ENCODE results near the gene SLC48A1. TPM values are rescaled to one million over a fixed set of nuclear protein-coding genes. Genes with fewer than 3 reads are reported as not detected.

The SLC48A1 gene
- total RNA-seq, 3 donors from 2014 or later (not counting 1 experiment from before 2014, with no cell fraction given) = 2.0 to 4.4 (median 3.4) TPM

- Histone ChIP-seq H3K36me3 (ENCODE audit: control insufficient read depth, insufficient read depth, low read length) (no peaks in the 10 kb centered on the region), H3K4me1 (ENCODE audit: control insufficient read depth, insufficient read depth, low read length) (peaks cover 12% of the 10 kb centered on the region), H3K9me3 (ENCODE audit: control insufficient read depth, insufficient read depth, low read length) (no peaks in the 10 kb centered on the region), H3K27ac (ENCODE audit: low read length) (no peak overlapping the region), H3K27me3 (ENCODE audit: control insufficient read depth, insufficient read depth, low read length) (no peaks in the 10 kb centered on the region), H3K4me3 (ENCODE audit: low read length) (no peak overlapping the region)
- DNase-seq = no peak
- Mint-ChIP-seq H3K27ac (no peak overlapping the region), H3K27me3 (ENCODE audit: low read depth in 2 of 2) (peaks cover 0 to 5% of the 10 kb centered on the region in 2 donors), H3K4me3 (no peak overlapping the region), H3K36me3 (no peaks in the 10 kb centered on the region), H3K4me1 (peaks cover 0 to 2% of the 10 kb centered on the region in 2 donors), H3K9me3 (no peaks in the 10 kb centered on the region)
- TF ChIP-seq CTCF (IDR thresholded peaks at IDR 0.05) = no peak
- ATAC-seq = no peak
- WGBS (ENCODE audit: insufficient coverage) = 92% methylated on average over 10 of the region's 10 CpGs
- intact Hi-C loops (cut with micrococcal nuclease) = no loop called here
Observed at GRCh38 chr12:47750229-47750798, 22.7 kb upstream of the SLC48A1 start.

- no peak for TF ChIP-seq CTCF (IDR thresholded peaks at IDR 0.05)
- Histone ChIP-seq H3K4me1 (ENCODE audit: control insufficient read depth, insufficient read depth, low read length) (peaks cover 17% of the 10 kb centered on the region), H3K36me3 (ENCODE audit: control insufficient read depth, insufficient read depth, low read length) (no peaks in the 10 kb centered on the region), H3K4me3 (ENCODE audit: low read length) (no peak overlapping the region), H3K9me3 (ENCODE audit: control insufficient read depth, insufficient read depth, low read length) (no peaks in the 10 kb centered on the region), H3K27ac (ENCODE audit: low read length) (no peak overlapping the region), H3K27me3 (ENCODE audit: control insufficient read depth, insufficient read depth, low read length) (no peaks in the 10 kb centered on the region)
- peaks cover 0 to 5% of the 10 kb centered on the region in 2 donors for H3K27me3 Mint-ChIP-seq (ENCODE audit: low read depth in 2 of 2)
- H3K4me3 Mint-ChIP-seq = no peak overlapping the region
- H3K27ac Mint-ChIP-seq = no peak overlapping the region
- no peaks in the 10 kb centered on the region for H3K36me3 Mint-ChIP-seq
- WGBS (ENCODE audit: insufficient coverage) = 90% methylated on average over 18 of the region's 19 CpGs
- intact Hi-C loops (cut with micrococcal nuclease) = no loop called here
- no peaks in the 10 kb centered on the region for H3K9me3 Mint-ChIP-seq
- DNase-seq = no peak
- no peak for ATAC-seq
- H3K4me1 Mint-ChIP-seq = peaks cover 0 to 6% of the 10 kb centered on the region in 2 donors
Observed at GRCh38 chr12:47750916-47751470, 22.0 kb upstream of the SLC48A1 start.

GRCh38 chr12:47751561-47751960 lies 21.5 kb upstream of the SLC48A1 start:
- H3K27ac ChIP-seq (ENCODE audit: low read length) = no peak overlapping the region
- TF ChIP-seq CTCF (IDR thresholded peaks at IDR 0.05) = no peak

GRCh38 chr12:47752121-47752520 lies 20.9 kb upstream of the SLC48A1 start:
- H3K27me3 ChIP-seq (ENCODE audit: control insufficient read depth, insufficient read depth, low read length) = no peaks in the 10 kb centered on the region
- H3K9me3 Mint-ChIP-seq = no peaks in the 10 kb centered on the region
- H3K4me1 ChIP-seq (ENCODE audit: control insufficient read depth, insufficient read depth, low read length) = peaks cover 9% of the 10 kb centered on the region
- no peak overlapping the region for H3K27ac Mint-ChIP-seq
- 95% methylated on average over 4 of the region's 4 CpGs for WGBS (ENCODE audit: insufficient coverage)
- no peak overlapping the region for H3K4me3 ChIP-seq (ENCODE audit: low read length)
- H3K4me1 Mint-ChIP-seq = peaks cover 1 to 6% of the 10 kb centered on the region in 2 donors
- no peak overlapping the region for H3K27ac ChIP-seq (ENCODE audit: low read length)
- TF ChIP-seq CTCF (IDR thresholded peaks at IDR 0.05) = no peak
- intact Hi-C loops (cut with micrococcal nuclease) = no loop called here
- H3K9me3 ChIP-seq (ENCODE audit: control insufficient read depth, insufficient read depth, low read length) = no peaks in the 10 kb centered on the region
- ATAC-seq (no peak), DNase-seq (no peak)
- H3K4me3 Mint-ChIP-seq = no peak overlapping the region
- H3K27me3 Mint-ChIP-seq (ENCODE audit: low read depth in 2 of 2) = peaks cover 0 to 5% of the 10 kb centered on the region in 2 donors
- no peaks in the 10 kb centered on the region for H3K36me3 Mint-ChIP-seq
- no peaks in the 10 kb centered on the region for H3K36me3 ChIP-seq (ENCODE audit: control insufficient read depth, insufficient read depth, low read length)

More at GRCh38 chr12:47751561-47751960, 21.5 kb upstream of the SLC48A1 start:
- Mint-ChIP-seq H3K9me3 (no peaks in the 10 kb centered on the region), H3K4me3 (no peak overlapping the region), H3K27me3 (ENCODE audit: low read depth in 2 of 2) (peaks cover 0 to 5% of the 10 kb centered on the region in 2 donors), H3K4me1 (peaks cover 0 to 6% of the 10 kb centered on the region in 2 donors), H3K27ac (no peak overlapping the region), H3K36me3 (no peaks in the 10 kb centered on the region)
- no peaks in the 10 kb centered on the region for H3K9me3 ChIP-seq (ENCODE audit: control insufficient read depth, insufficient read depth, low read length)
- H3K27me3 ChIP-seq (ENCODE audit: control insufficient read depth, insufficient read depth, low read length) = no peaks in the 10 kb centered on the region
- DNase-seq (no peak), ATAC-seq (no peak)
- intact Hi-C loops (cut with micrococcal nuclease) = no loop called here
- WGBS (ENCODE audit: insufficient coverage) = 89% methylated on average over 9 of the region's 9 CpGs
- H3K4me3 ChIP-seq (ENCODE audit: low read length) = no peak overlapping the region
- no peaks in the 10 kb centered on the region for H3K36me3 ChIP-seq (ENCODE audit: control insufficient read depth, insufficient read depth, low read length)
- peaks cover 14% of the 10 kb centered on the region for H3K4me1 ChIP-seq (ENCODE audit: control insufficient read depth, insufficient read depth, low read length)
